Fibroblast of the aortic adventitia (primary cell): ENCODE measurements around the gene CALR. TPM values are rescaled to one million over a fixed set of nuclear protein-coding genes. Genes with fewer than 3 reads are reported as not detected.

Experiments used
- DNase-seq: peaks from one replicate; pipeline ENCODE4 v3.0.0-alpha.2; 2010; ENCODE audit warnings: low read depth
- H3K4me3 ChIP-seq: 2 replicates; pipeline ENCODE4 v1.5.1; 2011; ENCODE audit warnings: low read depth, mild to moderate bottlenecking, control low read depth, low read length, moderate library complexity
- total RNA-seq: library from RNA; depleted of rRNA; stranded (reverse); fragments of >200 nt; gene quantifications from 2 replicates; pipeline ENCODE4 v1.2.3, GENCODE V29; 2012; ENCODE audit warnings: low replicate concordance
- TF ChIP-seq, protein P1 (sequence below): IDR thresholded peaks from 2 replicates; pipeline ENCODE4 v1.5.1; 2011; ENCODE audit warnings: mild to moderate bottlenecking, low read length, control low read depth, inconsistent platforms; ENCODE audit not compliant: insufficient read depth

Gene CALR
- total RNA-seq, 1 donor: 1,776 TPM

DNA sequence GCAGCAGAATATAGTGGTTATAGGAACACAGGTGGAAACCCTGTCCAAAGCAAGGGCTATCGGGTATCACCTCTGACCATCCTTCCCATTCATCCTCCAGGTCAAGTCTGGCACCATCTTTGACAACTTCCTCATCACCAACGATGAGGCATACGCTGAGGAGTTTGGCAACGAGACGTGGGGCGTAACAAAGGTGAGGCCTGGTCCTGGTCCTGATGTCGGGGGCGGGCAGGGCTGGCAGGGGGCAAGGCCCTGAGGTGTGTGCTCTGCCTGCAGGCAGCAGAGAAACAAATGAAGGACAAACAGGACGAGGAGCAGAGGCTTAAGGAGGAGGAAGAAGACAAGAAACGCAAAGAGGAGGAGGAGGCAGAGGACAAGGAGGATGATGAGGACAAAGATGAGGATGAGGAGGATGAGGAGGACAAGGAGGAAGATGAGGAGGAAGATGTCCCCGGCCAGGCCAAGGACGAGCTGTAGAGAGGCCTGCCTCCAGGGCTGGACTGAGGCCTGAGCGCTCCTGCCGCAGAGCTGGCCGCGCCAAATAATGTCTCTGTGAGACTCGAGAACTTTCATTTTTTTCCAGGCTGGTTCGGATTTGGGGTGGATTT is 5.1 kb downstream of the CALR start:
- no peak for DNase-seq
- H3K4me3 ChIP-seq: no peak overlapping the region
- TF ChIP-seq, protein P1, sequence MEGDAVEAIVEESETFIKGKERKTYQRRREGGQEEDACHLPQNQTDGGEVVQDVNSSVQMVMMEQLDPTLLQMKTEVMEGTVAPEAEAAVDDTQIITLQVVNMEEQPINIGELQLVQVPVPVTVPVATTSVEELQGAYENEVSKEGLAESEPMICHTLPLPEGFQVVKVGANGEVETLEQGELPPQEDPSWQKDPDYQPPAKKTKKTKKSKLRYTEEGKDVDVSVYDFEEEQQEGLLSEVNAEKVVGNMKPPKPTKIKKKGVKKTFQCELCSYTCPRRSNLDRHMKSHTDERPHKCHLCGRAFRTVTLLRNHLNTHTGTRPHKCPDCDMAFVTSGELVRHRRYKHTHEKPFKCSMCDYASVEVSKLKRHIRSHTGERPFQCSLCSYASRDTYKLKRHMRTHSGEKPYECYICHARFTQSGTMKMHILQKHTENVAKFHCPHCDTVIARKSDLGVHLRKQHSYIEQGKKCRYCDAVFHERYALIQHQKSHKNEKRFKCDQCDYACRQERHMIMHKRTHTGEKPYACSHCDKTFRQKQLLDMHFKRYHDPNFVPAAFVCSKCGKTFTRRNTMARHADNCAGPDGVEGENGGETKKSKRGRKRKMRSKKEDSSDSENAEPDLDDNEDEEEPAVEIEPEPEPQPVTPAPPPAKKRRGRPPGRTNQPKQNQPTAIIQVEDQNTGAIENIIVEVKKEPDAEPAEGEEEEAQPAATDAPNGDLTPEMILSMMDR: no peak

DNA sequence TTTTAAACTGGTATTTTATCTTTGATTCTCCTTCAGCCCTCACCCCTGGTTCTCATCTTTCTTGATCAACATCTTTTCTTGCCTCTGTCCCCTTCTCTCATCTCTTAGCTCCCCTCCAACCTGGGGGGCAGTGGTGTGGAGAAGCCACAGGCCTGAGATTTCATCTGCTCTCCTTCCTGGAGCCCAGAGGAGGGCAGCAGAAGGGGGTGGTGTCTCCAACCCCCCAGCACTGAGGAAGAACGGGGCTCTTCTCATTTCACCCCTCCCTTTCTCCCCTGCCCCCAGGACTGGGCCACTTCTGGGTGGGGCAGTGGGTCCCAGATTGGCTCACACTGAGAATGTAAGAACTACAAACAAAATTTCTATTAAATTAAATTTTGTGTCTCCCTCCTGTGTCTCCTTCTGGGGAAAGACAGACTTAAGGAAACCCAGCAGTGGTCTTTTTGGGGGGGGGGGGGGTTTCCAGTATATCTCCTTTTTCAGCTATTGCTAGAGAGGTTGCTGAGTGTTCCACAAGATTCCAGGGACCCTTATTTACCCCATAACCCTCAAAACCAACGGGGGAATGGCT is 5.8 kb downstream of the CALR start:
- H3K4me3 ChIP-seq: no peak overlapping the region
- DNase-seq: no peak
- TF ChIP-seq, protein P1: no peak

DNA sequence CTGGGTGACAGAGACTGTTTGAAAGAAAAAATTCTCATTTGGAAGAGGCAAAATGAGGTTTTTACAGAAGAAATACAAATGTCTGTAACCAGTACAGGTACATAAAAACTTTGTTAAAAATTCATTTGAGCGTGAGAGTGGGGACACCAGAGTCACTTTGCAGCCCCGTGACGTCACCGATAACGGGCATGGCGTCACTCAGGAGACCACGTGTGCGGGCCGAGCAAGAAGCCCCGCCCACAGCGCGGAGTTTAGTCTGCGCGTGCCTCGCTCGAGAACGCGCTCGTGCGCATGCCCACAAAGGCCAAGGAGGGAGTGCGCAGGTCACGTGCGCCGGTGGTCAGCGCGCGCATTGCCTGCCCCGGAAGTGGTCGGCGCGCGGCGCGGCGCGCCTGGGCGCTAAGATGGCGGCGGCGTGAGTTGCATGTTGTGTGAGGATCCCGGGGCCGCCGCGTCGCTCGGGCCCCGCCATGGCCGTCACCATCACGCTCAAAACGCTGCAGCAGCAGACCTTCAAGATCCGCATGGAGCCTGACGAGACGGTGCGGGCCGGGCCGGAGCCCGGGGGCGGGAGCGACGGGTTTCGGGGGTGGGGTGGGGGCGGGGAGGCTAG is 7.2 kb downstream of the CALR start, which contains the start of gene RAD23A:
RAD23A (plus strand) TSS at position 384 of the 613 bp plus-strand sequence; CDS start at position 471, 87 bp downstream.
- TF ChIP-seq, protein P1: no peak
- H3K4me3 ChIP-seq: peak within 1 kb of the TSS; percentile 85
- peak; percentile 98 for DNase-seq

DNA sequence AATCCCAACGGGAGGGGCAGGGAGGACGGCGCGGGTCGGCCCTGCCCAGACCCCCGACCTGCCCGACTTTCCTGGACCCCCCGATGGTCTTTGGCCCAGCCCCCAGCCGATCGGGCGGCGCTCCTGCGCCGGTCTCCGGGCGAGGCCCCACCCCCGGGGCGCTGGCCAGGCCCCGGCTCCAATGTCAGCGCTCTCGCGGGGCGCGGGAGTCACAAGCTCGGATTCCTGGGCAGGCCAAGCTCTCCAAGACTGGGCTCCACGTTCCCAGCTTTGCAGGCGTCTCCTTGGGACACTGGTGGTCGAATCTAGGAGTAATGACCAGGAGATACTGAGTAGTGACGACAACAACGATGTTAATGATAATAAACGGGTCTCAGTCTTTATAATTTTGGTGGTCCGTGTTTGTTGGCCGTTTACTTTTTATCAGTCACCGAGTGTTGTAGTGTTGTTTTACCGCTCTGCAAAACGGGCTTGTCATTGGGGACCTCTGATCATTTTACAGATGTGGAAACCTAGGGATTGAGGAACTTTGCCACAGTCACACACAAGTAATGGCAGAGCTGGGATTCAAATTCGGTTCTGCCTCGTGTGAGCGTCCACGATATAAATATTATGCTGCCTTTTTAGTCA is 7.8 kb downstream of the CALR start:
- peak overlapping the region; percentile 85 for H3K4me3 ChIP-seq
- peak; percentile 74 for DNase-seq
- TF ChIP-seq, protein P1: no peak

DNA sequence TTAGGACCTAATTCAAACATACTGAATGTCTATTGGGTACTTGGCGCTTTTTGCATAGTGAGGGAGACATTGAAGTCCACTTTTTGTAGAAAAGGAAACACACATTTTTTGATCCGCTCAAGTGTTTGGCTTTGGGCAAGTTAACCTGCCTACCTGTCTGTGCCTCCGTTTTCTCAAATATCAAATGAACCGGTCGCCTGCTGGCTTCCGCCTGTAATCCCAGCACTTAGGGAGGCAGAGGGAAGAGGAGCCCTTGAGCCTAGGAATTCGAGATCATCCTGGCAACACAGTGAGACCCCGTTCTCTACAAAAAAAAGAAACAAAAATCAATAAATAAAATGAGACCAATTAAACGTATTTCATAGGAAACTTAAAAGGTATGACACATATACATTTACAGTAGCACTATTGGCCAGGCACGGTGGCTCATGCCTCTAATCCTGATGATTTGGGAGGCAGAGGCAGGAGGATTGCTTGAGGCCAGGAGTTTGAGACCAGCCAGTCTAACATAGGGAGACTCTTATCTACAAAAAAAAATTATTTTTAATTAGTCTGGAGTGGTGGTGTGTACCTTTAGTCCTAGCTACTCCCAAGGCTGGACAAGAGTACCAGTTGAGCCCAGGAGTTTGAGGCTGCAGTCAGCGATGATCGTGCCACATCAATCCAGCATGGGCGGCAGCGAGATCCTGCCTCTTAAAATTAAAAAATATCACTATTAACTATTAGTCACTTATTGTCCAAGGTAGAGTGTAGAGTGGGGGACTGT is 8.5 kb downstream of the CALR start:
- DNase-seq: no peak
- TF ChIP-seq, protein P1: no peak
- peak overlapping the region; percentile 85 for H3K4me3 ChIP-seq
